Hepatic stellate cell (primary cell): ENCODE data around the gene TRIM69.
"Not testable (repeated sequence)": the region's sequence is repeated elsewhere in the genome, so short reads cannot be mapped to it uniquely, and the experiment has no call there.

ENCODE experiments used
- DNase-seq: peaks from one replicate; pipeline ENCODE4 v3.0.0; 2011; ENCODE audit warnings: low spot score

Gene TRIM69

DNA sequence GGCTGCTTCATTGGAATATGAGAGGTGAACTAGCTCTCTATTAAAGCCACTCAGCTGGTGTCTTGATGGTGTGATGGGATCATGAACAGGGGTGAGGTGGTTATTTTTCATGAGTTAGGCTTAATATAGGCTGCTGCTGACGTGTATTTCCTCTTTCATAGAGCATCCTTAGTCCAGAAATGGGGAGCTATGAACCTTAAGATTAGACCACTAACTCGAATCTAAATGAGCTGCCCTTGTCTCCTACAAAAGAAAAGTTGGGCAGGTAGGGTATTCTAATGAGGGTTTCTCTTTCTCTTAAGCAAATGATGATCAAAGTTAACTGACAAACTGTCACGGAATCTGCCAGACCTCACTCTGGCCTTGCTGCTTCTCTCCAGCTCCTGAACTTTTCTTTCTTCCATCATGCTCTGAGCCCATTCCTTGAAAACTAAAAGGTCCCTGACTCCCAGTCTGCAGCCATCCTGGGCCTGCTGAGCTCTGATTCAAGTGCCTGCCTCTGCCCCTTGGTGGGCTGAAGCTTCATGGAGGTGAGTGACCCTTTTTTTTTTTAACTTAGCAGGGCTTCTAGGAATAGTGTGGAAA, at the start of gene TRIM69:
TRIM69 (plus strand) TSS at position 348 of the 585 bp plus-strand sequence; CDS start at position 525, 177 bp downstream.
- no peak for DNase-seq

DNA sequence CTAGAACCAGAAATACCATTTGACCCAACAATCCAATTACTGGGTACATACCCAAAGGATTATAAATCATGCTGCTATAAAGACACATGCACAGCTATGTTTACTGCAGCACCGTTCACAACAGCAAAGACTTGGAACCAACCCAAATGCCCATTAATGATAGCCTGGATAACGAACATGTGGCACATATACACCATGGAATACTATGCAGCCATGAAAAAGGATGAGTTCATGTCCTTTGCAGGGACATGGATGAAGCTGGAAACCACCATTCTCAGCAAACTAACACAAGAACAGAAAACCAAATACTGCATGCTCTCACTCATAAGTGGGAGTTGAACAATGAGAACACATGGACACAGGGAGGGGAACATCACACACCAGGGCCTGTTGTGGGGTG, 47.0 kb upstream of the TRIM69 start:
- DNase-seq: not testable (repeated sequence)

DNA sequence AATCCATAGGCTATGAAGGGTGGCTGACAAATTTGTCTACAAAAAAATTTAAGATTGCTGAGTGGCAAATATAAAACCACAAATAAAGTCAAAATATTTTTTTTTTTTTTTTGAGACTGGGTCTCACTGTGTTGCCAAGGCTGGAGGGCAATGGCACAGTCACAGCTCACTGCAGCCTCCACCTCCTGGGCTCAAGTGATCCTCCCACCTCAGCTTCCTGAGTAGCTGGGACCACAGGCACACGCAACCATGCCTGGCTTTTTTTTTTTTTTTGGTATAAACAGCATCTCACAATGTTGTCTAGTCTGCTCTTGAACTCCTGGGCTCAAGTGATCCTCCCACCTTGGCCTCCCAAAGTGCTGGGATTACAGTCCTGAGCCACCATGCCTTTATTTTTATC, 46.1 kb upstream of the TRIM69 start:
- not testable (repeated sequence) for DNase-seq

- DNase-seq: no peak
Measured at GRCh38 chr15:44692659-44693058, 43.7 kb upstream of the TRIM69 start.

DNA sequence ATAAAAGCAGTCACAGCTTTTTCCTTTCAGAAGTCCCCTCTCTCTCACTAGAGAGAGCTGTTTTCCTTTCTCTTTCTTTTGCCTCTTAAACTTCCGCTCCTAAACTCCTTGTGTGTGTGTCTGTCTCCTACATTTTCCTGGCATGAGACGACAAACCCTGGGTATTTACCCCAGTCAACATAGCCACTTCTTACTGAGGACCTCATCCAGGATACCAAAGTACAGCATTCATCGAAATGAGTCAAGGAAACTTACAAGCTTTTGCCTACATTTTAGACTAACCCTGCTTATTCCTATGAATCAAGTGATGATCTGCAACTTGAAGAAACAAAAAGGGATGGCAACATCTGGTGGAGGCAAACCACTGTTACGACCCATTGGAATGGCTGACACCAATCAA, 41.9 kb upstream of the TRIM69 start:
- DNase-seq: no peak

DNA sequence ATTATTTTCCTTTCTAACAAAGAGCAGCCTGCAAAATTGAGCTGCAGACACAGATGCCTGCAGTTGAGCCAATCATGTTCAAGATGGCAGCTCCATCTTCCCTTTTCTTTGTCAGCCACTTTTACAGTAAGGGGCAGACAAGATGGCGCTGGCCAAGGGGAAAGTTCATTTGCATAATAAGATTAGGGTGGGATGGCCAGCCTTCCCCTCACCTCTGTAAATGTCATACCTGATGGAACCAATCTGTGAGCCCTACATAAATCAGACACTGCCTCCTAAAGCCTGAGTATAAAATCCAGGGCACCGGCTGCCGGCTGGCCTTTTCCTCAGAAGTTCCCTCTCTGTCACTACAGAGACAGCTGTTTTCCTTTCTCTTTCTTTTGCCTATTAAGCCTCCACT, 41.0 kb upstream of the TRIM69 start:
- DNase-seq: no peak

GRCh38 chr15:44697014-44697413, 39.3 kb upstream of the TRIM69 start:
- DNase-seq: no peak

DNA sequence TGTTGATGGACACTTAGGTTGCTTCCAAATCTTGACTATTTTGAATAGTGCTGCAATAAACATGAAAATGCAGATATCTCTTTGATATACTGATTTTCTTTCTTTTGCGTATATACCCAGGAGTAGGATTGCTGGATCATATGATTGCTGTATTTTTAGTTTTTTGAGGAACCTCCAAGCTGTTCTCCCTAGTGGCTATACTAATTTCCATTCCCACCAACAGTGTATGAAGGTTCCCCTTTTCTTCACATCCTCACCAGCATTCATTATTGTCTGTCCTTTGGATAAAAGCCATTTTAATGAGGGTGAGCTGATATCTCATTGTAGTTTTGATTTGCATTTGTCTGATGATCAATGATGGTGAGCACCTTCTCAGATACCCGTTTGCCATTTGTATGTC, 37.7 kb upstream of the TRIM69 start:
- no peak for DNase-seq

DNA sequence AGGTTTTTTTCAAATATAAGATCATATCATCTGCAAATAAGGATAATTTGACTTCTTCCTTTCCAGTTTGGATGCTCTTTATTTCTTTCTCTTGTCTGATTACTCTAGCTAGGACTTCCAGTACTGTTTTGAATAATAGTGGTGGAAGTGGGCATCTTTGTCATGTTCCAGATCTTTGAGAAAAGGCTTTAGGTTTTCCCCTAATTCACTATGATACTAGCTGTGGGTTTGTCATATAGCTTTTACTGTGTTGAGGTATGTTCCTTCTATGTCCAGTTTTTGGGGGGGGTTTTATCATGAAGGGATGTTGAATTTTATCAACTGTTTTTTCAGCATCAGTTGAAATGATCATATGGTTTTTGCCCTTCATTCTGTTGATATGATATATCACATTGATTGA, 35.7 kb upstream of the TRIM69 start:
- DNase-seq: not testable (repeated sequence)

- DNase-seq: no peak
Measured at GRCh38 chr15:44705986-44706385, 30.3 kb upstream of the TRIM69 start.

GRCh38 chr15:44706401-44706800, 29.9 kb upstream of the TRIM69 start:
- no peak for DNase-seq

GRCh38 chr15:44706946-44707636, 29.2 kb upstream of the TRIM69 start:
- DNase-seq: no peak

DNA sequence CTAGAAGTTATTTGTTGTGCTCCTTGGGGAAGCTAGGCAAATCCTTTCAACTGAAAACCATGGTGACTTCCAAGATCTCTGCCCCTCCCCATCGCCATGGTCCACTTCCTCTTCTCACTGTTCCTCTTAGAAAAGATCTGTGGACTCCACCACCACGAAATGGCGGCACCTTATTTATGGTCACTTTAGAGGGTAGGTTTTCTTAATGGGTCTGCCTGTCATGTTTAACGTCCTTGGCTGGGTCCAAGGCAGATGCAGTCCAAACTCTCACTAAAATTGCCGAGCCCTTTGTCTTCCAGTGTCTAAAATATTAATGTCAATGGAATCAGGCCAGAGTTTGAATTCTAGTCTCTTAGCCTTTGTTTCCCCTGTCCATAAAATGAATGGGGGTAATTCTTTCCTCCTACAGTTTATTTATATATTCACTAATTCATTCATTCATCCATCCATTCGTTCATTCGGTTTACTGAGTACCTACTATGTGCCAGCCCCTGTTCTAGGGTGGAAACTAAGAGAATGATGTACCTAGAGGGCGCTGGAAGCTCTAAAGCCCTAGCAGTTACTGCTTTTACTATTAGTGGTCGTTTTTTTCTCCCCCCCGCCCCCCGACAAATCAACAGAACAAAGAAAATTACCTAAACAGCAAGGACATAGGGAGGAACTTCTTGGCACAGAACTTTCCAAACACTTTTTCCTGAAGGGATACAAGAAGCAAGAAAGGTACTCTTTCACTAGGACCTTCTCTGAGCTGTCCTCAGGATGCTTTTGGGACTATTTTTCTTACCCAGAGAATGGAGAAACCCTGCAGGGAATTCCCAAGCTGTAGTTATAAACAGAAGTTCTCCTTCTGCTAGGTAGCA, 25.9 kb upstream of the TRIM69 start:
- no peak for DNase-seq

GRCh38 chr15:44711096-44711742, 25.1 kb upstream of the TRIM69 start, which contains the start of the genes B2M and PATL2:
Gene B2M, plus strand, starts transcription at chr15:44711517. Its CDS starts 30 bp downstream, at chr15:44711547.
Gene PATL2, minus strand, starts transcription at chr15:44711323. Its CDS starts 34,833 bp downstream, at chr15:44676490.
- DNase-seq: peak; percentile 85

DNA sequence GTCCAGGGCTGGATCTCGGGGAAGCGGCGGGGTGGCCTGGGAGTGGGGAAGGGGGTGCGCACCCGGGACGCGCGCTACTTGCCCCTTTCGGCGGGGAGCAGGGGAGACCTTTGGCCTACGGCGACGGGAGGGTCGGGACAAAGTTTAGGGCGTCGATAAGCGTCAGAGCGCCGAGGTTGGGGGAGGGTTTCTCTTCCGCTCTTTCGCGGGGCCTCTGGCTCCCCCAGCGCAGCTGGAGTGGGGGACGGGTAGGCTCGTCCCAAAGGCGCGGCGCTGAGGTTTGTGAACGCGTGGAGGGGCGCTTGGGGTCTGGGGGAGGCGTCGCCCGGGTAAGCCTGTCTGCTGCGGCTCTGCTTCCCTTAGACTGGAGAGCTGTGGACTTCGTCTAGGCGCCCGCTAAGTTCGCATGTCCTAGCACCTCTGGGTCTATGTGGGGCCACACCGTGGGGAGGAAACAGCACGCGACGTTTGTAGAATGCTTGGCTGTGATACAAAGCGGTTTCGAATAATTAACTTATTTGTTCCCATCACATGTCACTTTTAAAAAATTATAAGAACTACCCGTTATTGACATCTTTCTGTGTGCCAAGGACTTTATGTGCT, 24.5 kb upstream of the TRIM69 start:
- DNase-seq: peak; percentile 14

DNA sequence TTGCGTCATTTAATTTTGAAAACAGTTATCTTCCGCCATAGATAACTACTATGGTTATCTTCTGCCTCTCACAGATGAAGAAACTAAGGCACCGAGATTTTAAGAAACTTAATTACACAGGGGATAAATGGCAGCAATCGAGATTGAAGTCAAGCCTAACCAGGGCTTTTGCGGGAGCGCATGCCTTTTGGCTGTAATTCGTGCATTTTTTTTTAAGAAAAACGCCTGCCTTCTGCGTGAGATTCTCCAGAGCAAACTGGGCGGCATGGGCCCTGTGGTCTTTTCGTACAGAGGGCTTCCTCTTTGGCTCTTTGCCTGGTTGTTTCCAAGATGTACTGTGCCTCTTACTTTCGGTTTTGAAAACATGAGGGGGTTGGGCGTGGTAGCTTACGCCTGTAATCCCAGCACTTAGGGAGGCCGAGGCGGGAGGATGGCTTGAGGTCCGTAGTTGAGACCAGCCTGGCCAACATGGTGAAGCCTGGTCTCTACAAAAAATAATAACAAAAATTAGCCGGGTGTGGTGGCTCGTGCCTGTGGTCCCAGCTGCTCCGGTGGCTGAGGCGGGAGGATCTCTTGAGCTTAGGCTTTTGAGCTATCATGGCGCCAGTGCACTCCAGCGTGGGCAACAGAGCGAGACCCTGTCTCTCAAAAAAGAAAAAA, 23.9 kb upstream of the TRIM69 start:
- peak; percentile 41 for DNase-seq

GRCh38 chr15:44713006-44713966, 23.0 kb upstream of the TRIM69 start:
- no peak for DNase-seq

GRCh38 chr15:44715142-44715796, 21.1 kb upstream of the TRIM69 start:
- no peak for DNase-seq

DNA sequence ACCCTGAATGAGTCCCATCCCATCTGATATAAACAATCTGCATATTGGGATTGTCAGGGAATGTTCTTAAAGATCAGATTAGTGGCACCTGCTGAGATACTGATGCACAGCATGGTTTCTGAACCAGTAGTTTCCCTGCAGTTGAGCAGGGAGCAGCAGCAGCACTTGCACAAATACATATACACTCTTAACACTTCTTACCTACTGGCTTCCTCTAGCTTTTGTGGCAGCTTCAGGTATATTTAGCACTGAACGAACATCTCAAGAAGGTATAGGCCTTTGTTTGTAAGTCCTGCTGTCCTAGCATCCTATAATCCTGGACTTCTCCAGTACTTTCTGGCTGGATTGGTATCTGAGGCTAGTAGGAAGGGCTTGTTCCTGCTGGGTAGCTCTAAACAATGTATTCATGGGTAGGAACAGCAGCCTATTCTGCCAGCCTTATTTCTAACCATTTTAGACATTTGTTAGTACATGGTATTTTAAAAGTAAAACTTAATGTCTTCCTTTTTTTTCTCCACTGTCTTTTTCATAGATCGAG, 20.5 kb upstream of the TRIM69 start:
- no peak for DNase-seq
